Mesendoderm (in vitro differentiated cells): Measurements from ENCODE around the gene AHRR.

ENCODE experiments used
- DNase-seq: peaks from one replicate; pipeline ENCODE4 v3.0.0; 2013
- H2AK5ac ChIP-seq: 2 replicates; pipeline ENCODE4 v1.6.1; 2013; ENCODE audit warnings: low read length, inconsistent platforms
- H2BK120ac ChIP-seq: 2 replicates; pipeline ENCODE4 v1.6.1; 2013; ENCODE audit warnings: low read depth, mild to moderate bottlenecking, low read length, moderate library complexity, mixed read lengths
- H2BK15ac ChIP-seq: replicated peaks from 2 replicates; pipeline ENCODE4 v1.6.1; 2013; ENCODE audit warnings: low read depth, mild to moderate bottlenecking, moderate library complexity
- H2BK5ac ChIP-seq: 2 replicates; pipeline ENCODE4 v1.6.1; 2013; ENCODE audit warnings: low read length, inconsistent platforms
- H3K18ac ChIP-seq: 2 replicates; pipeline ENCODE4 v1.6.1; 2013; ENCODE audit warnings: mild to moderate bottlenecking, low read length, mixed read lengths
- H3K23ac ChIP-seq: one replicate; pipeline ENCODE4 v1.6.1; 2013; ENCODE audit warnings: low read length
- H3K27ac ChIP-seq: 2 replicates; pipeline ENCODE4 v1.5.1; 2013; ENCODE audit warnings: low read depth, mild to moderate bottlenecking, inconsistent platforms, low read length, moderate library complexity
- H3K27me3 ChIP-seq: 2 replicates; pipeline ENCODE4 v1.6.1; 2013; ENCODE audit warnings: low read length, control low read depth, mild to moderate bottlenecking, inconsistent platforms; ENCODE audit not compliant: insufficient read depth, poor library complexity
- H3K36me3 ChIP-seq: 2 replicates; pipeline ENCODE4 v1.6.1; 2013; ENCODE audit warnings: low read length, inconsistent platforms; ENCODE audit not compliant: control insufficient read depth, insufficient read depth
- H3K4ac ChIP-seq: one replicate; pipeline ENCODE4 v1.6.1; 2013; ENCODE audit warnings: low read depth, mild to moderate bottlenecking, low read length, moderate library complexity
- H3K4me1 ChIP-seq: 2 replicates; pipeline ENCODE4 v1.6.1; 2013; ENCODE audit warnings: low read depth, low read length, inconsistent platforms; ENCODE audit not compliant: control insufficient read depth
- H3K4me2 ChIP-seq: 2 replicates; pipeline ENCODE4 v1.6.1; 2013; ENCODE audit warnings: low read length
- H3K4me3 ChIP-seq: 2 replicates; pipeline ENCODE4 v1.5.1; 2013; ENCODE audit warnings: mild to moderate bottlenecking, low read length
- H3K56ac ChIP-seq: one replicate; pipeline ENCODE4 v1.6.1; 2013; ENCODE audit warnings: low read length
- H3K79me1 ChIP-seq: 2 replicates; pipeline ENCODE4 v1.6.1; 2013; ENCODE audit warnings: low read length, inconsistent platforms
- H3K79me2 ChIP-seq: 2 replicates; pipeline ENCODE4 v1.6.1; 2013; ENCODE audit warnings: mild to moderate bottlenecking, low read length; ENCODE audit not compliant: control insufficient read depth, insufficient read depth
- H3K9ac ChIP-seq: 2 replicates; pipeline ENCODE4 v1.6.1; 2013; ENCODE audit warnings: low read length, inconsistent platforms
- H4K5ac ChIP-seq: one replicate; pipeline ENCODE4 v1.6.1; 2013; ENCODE audit warnings: low read length
- H4K8ac ChIP-seq: one replicate; pipeline ENCODE4 v1.6.1; 2013; ENCODE audit warnings: low read depth, mild to moderate bottlenecking, control low read depth, low read length, moderate library complexity
- WGBS: extraction: QIAGEN DNeasy Blood & Tissue Kit; methylation state at CpG from one replicate; pipeline ENCODE4 v1.1.7; 2013; ENCODE audit warnings: low lambda C conversion rate, missing lambda C conversion rate; ENCODE audit not compliant: insufficient coverage; ENCODE audit errors: extremely low coverage; 5-methylcytosine and 5-hydroxymethylcytosine counted together

AHRR gene

GRCh38 chr5:454936-455335 is 133.4 kb downstream of the AHRR start:
- no CpG with 5 or more reads among the region's 11 CpGs for WGBS
- Histone ChIP-seq H3K9ac (no peak overlapping the region), H4K8ac (no peak overlapping the region), H4K5ac (no peak overlapping the region), H3K4me2 (no peak overlapping the region), H3K79me2 (no peaks in the 10 kb centered on the region), H2AK5ac (no peak overlapping the region), H2BK120ac (no peak overlapping the region), H3K56ac (peak overlapping the region; percentile 6), H3K4me1 (no peaks in the 10 kb centered on the region), H3K79me1 (peaks cover 3% of the 10 kb centered on the region), H3K18ac (no peak overlapping the region), H3K27me3 (no peaks in the 10 kb centered on the region), H3K36me3 (no peaks in the 10 kb centered on the region), H2BK15ac (no peak overlapping the region), H3K4ac (no peak overlapping the region), H3K23ac (no peak overlapping the region), H3K27ac (no peak overlapping the region), H3K4me3 (no peak overlapping the region), H2BK5ac (no peak overlapping the region)
- no peak for DNase-seq

GRCh38 chr5:455806-456205 is 134.3 kb downstream of the AHRR start:
- H3K79me1 ChIP-seq = peaks cover 3% of the 10 kb centered on the region
- no peak overlapping the region for H2BK5ac ChIP-seq
- no peaks in the 10 kb centered on the region for H3K79me2 ChIP-seq
- H2AK5ac ChIP-seq = no peak overlapping the region
- H3K4me3 ChIP-seq = no peak overlapping the region
- H3K9ac ChIP-seq = no peak overlapping the region
- no peak overlapping the region for H3K56ac ChIP-seq
- no peaks in the 10 kb centered on the region for H3K4me1 ChIP-seq
- H3K4ac ChIP-seq = no peak overlapping the region
- H2BK15ac ChIP-seq = no peak overlapping the region
- no CpG with 5 or more reads among the region's 11 CpGs for WGBS
- no peaks in the 10 kb centered on the region for H3K27me3 ChIP-seq
- no peak overlapping the region for H3K4me2 ChIP-seq
- H4K8ac ChIP-seq = no peak overlapping the region
- no peak overlapping the region for H4K5ac ChIP-seq
- H2BK120ac ChIP-seq = no peak overlapping the region
- DNase-seq = no peak
- no peaks in the 10 kb centered on the region for H3K36me3 ChIP-seq
- H3K23ac ChIP-seq = no peak overlapping the region
- no peak overlapping the region for H3K27ac ChIP-seq
- H3K18ac ChIP-seq = no peak overlapping the region

GRCh38 chr5:456351-457194 is 135.1 kb downstream of the AHRR start:
- Histone ChIP-seq H3K27ac (no peak overlapping the region), H3K9ac (no peak overlapping the region), H3K18ac (no peak overlapping the region), H2BK120ac (no peak overlapping the region), H3K36me3 (no peaks in the 10 kb centered on the region), H3K79me2 (no peaks in the 10 kb centered on the region), H3K23ac (no peak overlapping the region), H3K4me3 (no peak overlapping the region), H3K4me1 (no peaks in the 10 kb centered on the region), H2AK5ac (no peak overlapping the region), H3K4ac (no peak overlapping the region), H2BK15ac (no peak overlapping the region), H3K79me1 (peaks cover 3% of the 10 kb centered on the region), H4K5ac (no peak overlapping the region), H2BK5ac (no peak overlapping the region), H4K8ac (no peak overlapping the region), H3K4me2 (no peak overlapping the region), H3K27me3 (no peaks in the 10 kb centered on the region), H3K56ac (no peak overlapping the region)
- DNase-seq = no peak
- WGBS = no CpG with 5 or more reads among the region's 28 CpGs

DNA sequence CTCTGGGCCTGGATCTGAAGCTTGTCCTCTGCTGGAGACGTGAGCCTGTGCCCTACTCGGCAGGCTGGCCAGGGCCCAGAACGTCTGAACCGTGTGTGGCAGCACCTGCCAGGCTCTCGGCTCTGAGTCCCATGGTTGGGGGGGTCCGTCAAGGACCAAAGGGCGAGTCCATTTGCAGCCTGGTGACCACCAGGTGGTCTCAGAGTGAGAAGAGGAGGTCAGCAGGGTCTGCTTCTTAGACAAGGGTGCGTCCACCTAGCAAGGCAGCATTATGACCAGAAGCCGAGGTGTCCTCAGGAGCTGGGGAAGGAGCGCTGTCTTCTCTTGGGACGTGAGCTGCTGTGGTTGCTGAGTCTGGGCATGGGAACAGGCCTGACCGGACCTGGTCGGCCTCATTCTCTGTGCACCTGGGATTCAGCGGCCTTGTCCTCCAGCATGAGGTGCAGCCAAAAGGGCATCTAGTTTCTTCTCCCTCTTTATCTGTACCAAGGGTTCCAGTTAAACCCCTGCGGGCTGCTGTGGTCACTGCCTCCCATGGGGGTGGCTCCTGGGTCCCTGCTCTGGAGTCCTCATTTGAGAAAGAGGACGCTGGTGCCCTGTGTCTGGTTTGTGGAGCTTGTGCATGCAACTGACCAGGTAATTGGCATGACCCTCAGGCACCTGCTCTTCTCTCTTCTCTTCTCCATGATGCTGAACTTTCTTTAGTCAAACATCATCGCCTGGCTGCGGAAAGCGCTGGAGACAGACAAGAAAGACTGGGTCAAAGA is 135.9 kb downstream of the AHRR start:
- Histone ChIP-seq H3K36me3 (no peaks in the 10 kb centered on the region), H2BK120ac (no peak overlapping the region), H3K79me2 (no peaks in the 10 kb centered on the region), H3K79me1 (peaks cover 3% of the 10 kb centered on the region), H3K4me1 (no peaks in the 10 kb centered on the region), H3K56ac (no peak overlapping the region), H3K27ac (no peak overlapping the region), H2BK5ac (no peak overlapping the region), H4K5ac (no peak overlapping the region), H3K4me3 (no peak overlapping the region), H2BK15ac (no peak overlapping the region), H3K4me2 (no peak overlapping the region), H3K4ac (no peak overlapping the region), H4K8ac (no peak overlapping the region), H3K18ac (no peak overlapping the region), H3K23ac (no peak overlapping the region), H3K9ac (no peak overlapping the region), H3K27me3 (no peaks in the 10 kb centered on the region), H2AK5ac (no peak overlapping the region)
- no CpG with 5 or more reads among the region's 19 CpGs for WGBS
- no peak for DNase-seq

GRCh38 chr5:458547-459353 is 137.2 kb downstream of the AHRR start:
- peaks cover 3% of the 10 kb centered on the region for H3K79me1 ChIP-seq
- H3K56ac ChIP-seq = no peak overlapping the region
- H3K79me2 ChIP-seq = no peaks in the 10 kb centered on the region
- H4K8ac ChIP-seq = no peak overlapping the region
- no peak overlapping the region for H2BK5ac ChIP-seq
- H3K4ac ChIP-seq = no peak overlapping the region
- WGBS = no CpG with 5 or more reads among the region's 17 CpGs
- no peak overlapping the region for H2AK5ac ChIP-seq
- no peak overlapping the region for H2BK120ac ChIP-seq
- no peak overlapping the region for H2BK15ac ChIP-seq
- no peak overlapping the region for H3K18ac ChIP-seq
- no peak overlapping the region for H3K27ac ChIP-seq
- no peak overlapping the region for H3K9ac ChIP-seq
- no peak overlapping the region for H3K4me2 ChIP-seq
- no peak for DNase-seq
- no peak overlapping the region for H4K5ac ChIP-seq
- no peaks in the 10 kb centered on the region for H3K4me1 ChIP-seq
- no peaks in the 10 kb centered on the region for H3K36me3 ChIP-seq
- no peak overlapping the region for H3K4me3 ChIP-seq
- H3K23ac ChIP-seq = no peak overlapping the region
- H3K27me3 ChIP-seq = no peaks in the 10 kb centered on the region
